Activated T-helper 9 cell treated with anti-CD3 and anti-CD28 coated beads, Interleukin-2, amount 50 U/mL, for 16 hours (primary cell): Measurements from ENCODE around the gene NELL1.

Source experiments
- DNase-seq: peaks from one replicate; pipeline ENCODE4 v3.0.0-alpha.2; 2020; ENCODE audit warnings: low read depth

Gene NELL1

DNA sequence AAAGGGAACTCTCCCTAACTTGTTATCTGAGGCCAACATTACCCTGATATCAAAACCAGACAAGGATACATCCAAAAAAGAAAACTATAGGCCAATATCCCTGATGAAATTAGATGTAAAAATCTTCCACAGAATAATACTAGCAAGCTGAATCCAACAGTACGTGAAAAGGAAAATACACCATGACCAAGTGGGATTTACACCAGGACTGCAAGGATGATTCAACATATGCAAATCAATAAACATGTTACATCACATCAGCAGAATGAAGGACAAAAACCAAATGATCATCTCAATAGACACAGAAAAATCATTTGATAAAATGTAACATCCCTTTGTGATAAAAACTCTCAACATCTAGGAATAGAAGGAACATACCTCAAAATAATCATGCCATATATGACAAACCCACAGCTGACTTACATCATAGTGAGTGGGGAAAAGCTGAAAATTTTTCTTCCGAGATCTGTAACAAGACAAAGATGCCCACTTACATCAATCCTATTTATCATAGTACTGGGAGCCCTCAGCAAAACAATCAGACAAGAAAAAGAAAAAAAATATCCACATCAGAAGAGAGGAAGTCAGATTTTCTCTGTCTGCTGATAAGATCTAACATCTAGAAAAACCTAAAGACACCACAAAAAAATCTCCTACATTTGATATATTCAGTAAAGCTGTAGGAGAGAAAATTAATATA is 820.2 kb downstream of the NELL1 start:
- DNase-seq: no peak

DNA sequence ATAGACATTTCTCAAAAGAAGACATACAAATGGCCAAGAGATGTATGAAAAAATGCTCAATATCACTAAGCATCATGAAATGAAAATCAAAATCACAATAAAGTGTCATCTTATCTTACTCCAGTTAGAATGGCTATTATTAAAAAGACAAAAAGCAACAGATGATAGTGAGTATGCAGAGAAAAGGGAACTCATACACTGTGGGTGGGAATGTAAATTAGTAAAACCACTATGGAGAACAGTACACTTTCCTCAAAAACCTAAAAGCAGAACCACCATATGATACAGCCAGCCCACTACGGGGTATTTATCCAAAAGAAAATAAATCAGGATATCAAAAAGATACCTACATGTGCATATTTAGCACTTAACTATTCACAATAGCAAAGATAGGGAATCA is 823.5 kb downstream of the NELL1 start:
- no peak for DNase-seq

DNA sequence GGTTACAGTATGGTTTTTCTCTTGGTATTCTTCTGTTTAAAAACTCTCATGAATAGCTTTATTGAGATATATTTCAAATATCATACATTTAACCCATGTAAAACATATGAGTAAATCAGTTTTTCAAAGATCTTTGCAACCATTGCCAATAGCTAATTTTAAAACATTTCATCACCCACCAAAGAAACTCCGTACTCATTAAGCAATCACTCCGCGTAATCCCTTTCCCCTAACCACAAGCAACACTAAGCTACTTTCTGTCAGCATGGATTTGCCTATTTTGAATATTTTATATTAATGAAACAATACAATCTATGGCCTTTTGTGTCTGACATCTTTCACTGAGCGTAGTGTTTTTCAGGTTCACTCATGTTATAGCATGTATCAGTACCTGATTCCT is 825.6 kb downstream of the NELL1 start:
- no peak for DNase-seq

GRCh38 chr11:21495879-21496278 is 826.5 kb downstream of the NELL1 start:
- DNase-seq: no peak

DNA sequence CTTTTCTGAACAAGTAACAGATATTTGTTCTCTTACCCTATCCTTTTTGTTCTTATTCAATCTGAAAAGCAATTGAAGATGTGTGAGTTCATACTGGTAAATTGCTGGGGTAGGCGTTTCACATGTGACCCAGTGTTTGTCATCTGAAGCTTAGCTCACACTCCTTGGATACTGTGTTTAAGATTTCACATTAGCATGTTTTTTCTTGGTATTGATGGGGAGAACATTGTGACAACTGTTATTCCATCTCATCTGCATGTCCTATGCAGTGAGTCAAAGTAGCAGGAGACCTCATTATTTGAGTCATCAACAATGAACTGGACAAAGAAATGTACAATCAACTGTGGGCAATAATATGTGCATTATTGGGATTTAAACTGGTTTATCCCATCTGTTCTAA is 831.9 kb downstream of the NELL1 start:
- DNase-seq: no peak

DNA sequence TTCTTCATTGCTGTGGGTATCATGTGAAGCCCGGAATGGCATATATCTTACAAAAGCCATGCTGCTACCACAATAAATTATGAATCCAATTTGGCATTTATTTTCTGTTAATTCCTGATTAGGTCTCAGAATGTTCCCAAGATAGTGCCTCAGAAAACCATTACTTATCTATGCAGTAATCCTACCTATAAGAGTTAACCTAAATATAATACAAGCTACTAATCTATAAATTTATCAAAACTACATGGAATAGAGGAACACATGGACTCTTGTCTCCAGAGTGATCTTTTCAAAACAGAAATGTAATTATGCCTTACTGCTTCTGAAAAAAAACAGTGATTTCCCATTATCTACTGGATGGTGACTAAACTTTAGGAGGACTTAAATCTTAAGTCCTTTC is 835.7 kb downstream of the NELL1 start:
- no peak for DNase-seq

GRCh38 chr11:21511835-21512440 is 842.6 kb downstream of the NELL1 start:
- DNase-seq: no peak

GRCh38 chr11:21514316-21514715 is 844.9 kb downstream of the NELL1 start:
- no peak for DNase-seq

- DNase-seq: no peak
Measured at GRCh38 chr11:21520244-21520643, 850.9 kb downstream of the NELL1 start.

- no peak for DNase-seq
Measured at GRCh38 chr11:21529187-21529586, 859.8 kb downstream of the NELL1 start.

DNA sequence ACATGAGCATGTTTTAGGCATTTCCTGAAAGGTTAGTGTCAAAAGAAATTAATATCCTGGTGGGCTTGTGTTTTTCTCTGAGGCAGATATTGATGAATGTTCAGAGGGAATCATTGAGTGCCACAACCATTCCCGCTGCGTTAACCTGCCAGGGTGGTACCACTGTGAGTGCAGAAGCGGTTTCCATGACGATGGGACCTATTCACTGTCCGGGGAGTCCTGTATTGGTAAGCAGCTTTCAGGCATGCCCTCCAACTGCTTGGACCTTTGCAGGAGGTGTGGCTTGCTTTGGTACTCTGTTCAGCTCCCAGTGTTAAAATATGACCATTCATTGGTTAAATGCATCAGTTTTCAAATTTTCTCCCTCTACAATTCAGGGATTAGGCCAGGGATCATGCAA is 864.9 kb downstream of the NELL1 start:
- DNase-seq: no peak

- DNase-seq: no peak
Measured at GRCh38 chr11:21537980-21538379, 868.6 kb downstream of the NELL1 start.

DNA sequence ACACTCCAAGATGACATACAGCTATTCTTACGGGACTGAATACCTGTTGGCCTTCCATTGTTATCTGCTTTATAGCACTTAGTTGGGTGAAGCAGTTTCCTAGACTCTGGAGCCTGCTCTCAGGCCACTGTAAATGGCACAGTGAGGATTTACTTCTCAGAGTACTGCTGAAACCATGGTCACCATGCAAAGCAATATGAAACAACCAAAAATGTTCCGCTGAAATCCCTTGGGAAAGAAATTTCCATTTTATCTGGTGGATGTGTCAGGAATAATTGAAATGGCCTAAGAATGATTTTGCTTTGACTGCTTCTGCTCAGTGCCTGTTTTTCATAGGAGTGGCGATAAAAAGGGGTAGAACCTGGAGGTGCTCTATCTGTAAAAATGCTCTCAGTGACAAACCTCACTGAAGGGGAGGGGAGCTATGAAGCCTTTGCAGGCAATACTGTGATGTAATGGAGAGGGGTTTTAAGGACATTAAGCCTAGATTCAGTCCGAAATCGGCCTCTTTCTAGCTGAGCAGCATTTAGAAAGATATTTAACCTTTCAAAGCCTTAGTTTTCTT is 871.9 kb downstream of the NELL1 start:
- DNase-seq: no peak

DNA sequence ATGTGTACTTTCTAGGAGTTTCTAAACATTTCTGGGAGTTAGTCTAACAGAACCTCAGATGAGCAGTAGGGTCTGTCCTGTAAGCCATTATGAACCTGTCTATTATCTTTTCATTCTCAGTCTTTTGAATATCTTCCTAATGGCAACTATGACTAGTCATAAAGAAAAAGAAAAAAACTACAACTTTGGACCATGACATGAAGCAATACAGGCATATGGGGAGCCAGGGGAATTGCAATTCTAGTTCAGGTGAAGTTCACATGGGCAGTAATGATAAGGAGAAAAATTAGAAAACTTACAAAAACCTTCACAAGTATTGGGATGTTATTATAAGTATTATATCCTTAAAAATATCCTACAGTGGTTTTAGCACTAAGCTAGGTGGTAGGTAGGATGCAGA is 874.5 kb downstream of the NELL1 start:
- no peak for DNase-seq

DNA sequence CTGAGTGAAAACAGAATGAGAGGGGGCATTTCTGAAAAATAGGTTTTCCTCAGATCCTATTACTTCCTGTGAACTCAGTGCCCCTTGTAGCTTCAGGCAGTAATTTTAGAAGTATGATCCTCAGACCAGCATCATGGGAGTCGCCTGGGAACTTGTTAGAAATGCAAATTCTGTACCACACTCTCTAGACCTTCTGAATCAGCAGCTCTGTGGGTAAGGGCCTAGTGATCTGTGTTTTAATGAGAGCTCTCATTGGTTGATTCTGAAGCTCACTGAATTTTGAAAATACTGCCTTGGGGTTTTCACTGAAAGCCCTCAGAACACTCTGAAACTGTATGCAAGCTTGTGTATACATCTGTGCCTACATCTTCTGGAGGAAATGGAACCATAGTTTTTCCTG is 876.3 kb downstream of the NELL1 start:
- no peak for DNase-seq

DNA sequence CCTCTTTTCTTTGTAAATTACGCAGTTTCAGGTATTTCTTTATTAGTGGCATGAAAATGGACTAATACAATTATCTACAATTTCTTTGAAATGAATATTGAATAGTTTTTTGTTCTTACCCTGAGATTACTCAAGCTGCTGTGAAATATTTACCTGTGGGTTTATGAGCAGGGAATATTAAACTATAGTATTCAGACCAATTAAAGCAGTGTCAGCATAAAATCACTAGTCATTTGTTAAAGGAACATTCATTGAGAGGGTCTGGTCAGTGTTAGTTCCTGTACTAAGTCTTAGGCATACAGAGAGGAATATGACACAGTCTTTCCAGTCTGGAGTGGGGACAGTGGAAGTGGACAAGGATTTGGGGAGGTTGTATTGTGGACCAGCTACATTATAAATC is 877.3 kb downstream of the NELL1 start:
- no peak for DNase-seq

- no peak for DNase-seq
Measured at GRCh38 chr11:21552911-21553310, 883.5 kb downstream of the NELL1 start.

DNA sequence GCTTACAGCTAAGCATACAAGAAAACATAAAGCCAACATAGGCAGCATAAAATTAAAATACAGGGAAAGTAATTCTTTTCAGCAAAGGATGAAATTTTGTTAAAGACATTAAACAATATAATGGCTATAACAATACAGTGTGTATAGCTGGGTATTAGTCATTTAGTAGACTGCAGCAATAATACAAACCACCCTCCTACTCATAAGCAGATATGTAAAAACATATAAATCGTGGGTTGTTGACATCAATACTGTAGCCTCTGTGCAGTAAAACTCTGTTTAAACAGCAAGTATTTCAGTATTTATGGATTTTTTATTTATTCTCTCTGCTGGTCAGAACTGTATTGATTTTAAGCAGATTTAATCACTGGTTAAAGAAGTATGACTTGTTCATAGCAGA is 884.4 kb downstream of the NELL1 start:
- DNase-seq: no peak

- DNase-seq: no peak
Measured at GRCh38 chr11:21554284-21554683, 884.9 kb downstream of the NELL1 start.

- DNase-seq: no peak
Measured at GRCh38 chr11:21556926-21557325, 887.5 kb downstream of the NELL1 start.

GRCh38 chr11:21560466-21560975 is 891.1 kb downstream of the NELL1 start:
- DNase-seq: no peak

- no peak for DNase-seq
Measured at GRCh38 chr11:21561581-21561980, 892.2 kb downstream of the NELL1 start.

DNA sequence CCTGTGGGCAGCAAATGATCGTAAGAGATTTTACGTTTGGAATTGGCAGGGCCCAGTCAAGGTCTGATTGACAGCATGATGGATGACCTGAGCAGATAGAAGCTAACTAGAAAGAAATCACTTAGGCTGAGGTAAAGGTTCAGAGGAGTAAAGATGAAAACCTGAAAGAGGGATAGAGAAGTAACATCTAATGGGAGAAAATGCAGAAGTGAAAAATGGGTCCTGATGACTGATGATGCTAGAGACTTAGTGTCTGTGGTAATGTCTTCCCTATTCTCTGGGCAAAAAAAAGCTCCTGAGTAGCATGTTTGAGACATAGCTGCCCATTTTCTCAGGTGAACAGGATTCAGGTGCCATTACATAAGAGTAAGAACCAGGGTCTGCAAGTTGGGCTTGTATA is 894.7 kb downstream of the NELL1 start:
- no peak for DNase-seq
